ENCODE data around the gene B4GALT5. TPM values are rescaled to one million over a fixed set of nuclear protein-coding genes. Genes with fewer than 3 reads are reported as not detected.

B4GALT5 gene
- total and polyA plus RNA-seq, 4 experiments from 2014 or later, result 0.43 to 6.2 (median 4.0) TPM

DNA sequence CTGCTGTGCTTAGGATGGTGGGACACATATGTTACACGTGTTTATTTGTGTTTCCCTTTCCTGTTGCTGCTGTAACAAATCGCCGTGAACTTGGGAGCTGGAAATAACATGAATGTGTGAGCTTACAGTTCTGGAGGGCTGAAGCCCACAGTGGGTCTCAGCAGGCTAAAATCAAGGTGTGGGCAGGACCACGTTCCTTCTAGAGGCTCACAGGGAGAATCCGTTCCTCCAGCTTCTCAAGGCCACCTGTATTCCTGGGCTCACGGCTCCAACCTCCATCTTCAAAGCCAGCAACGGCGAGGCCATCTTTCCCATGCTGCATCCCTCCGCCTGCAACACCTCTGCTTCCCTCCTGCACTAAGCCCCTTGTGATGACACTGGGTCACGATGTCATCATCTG is 118.3 kb downstream of the B4GALT5 start:
- DNase-seq, result no peak
- Histone ChIP-seq H3K9me3 (ENCODE audit: control insufficient read depth in 1 of 2, low read length in 2 of 2) (no peaks in the 10 kb centered on the region), H3K4me3 (ENCODE audit: low read length in 2 of 2) (no peak overlapping the region), H3K27me3 (ENCODE audit: insufficient read depth, low read length) (no peaks in the 10 kb centered on the region), H3K36me3 (ENCODE audit: insufficient read depth, low read length) (no peaks in the 10 kb centered on the region), H3K4me1 (ENCODE audit: insufficient read depth, low read length) (peaks cover 40% of the 10 kb centered on the region), H3K27ac (ENCODE audit: low read depth, low read length) (no peak overlapping the region)
- intact Hi-C loops (cut with micrococcal nuclease), result no loop called here
- Mint-ChIP-seq H3K27me3 (no peaks in the 10 kb centered on the region), H3K27ac (peak overlapping the region in 5 of 7 donors; percentile 61 to 93 (median 70)), H3K4me3 (peak overlapping the region in 4 of 8 donors; percentile 52 to 65 (median 58)), H3K9me3 (peaks cover 0 to 1% (median 0%) of the 10 kb centered on the region in 8 donors), H3K36me3 (no peaks in the 10 kb centered on the region), H3K4me1 (peaks cover 44 to 65% (median 51%) of the 10 kb centered on the region in 4 donors)
- ChIA-PET CTCF (ENCODE audit: partially characterized antibody) (interaction anchor here (4.2 kb wide), 1 partner anchor 13 kb away, joined by 20 read pairs; no protein-coding TSS in a partner anchor), POLR2A (ENCODE audit: partially characterized antibody) (no interaction called here)

DNA sequence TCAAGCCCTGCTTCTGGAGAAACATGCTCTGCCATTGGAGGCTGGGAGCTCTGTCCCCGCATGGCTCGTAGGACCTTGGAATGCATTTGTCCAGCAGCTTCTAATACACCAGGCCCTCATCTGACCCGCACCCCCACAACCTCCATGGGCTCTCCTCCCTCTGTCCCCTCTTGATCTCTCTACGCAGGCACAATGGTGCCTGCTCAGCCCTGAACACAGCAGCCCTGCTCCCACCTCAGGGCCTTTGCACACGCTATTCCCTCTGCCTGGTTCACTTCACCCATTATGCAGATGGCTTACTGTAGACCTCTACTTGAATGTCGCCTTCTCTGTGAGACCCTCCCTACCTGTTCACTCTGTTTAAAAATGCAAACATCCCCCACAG is 118.8 kb downstream of the B4GALT5 start:
- POLR2A ChIA-PET (ENCODE audit: partially characterized antibody), result no interaction called here
- peaks cover 45 to 69% (median 53%) of the 10 kb centered on the region in 4 donors for H3K4me1 Mint-ChIP-seq

DNA sequence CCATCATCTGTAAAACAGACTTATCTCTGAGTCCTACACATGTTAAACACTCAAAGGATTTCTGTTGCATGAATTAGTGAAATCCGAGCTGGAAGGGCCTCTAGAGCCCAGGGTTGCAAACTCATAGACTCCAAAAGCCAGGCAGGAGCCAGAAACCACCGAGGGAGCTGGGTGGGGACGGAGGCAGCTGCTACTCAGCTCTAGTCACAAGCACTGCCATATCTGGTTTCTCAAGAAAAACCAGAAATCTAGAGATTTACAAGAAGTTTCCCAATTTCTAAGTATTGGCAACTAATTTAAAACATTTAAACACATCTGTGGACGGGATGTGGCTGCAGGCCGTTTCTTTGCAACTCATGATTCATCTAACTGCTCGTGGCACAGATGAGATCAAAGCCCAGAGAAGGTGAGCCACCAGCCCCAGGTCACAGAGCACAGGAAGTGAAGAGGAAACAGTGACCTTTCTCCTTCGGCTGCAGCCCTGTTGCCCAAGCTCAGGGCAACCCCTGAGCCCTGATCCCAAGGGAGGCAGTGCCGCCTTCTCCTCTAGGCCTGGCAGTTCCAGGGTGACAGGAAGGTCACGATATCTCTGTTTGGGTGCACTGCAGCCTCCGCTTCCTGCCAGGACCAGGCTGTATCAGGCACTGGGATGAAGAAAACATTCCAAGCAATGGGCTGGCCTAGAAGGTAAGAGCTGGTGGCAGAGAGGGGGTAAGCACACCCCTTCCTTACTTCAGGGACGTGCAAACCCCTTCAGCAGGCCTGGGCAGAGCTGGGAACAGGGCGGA is 119.3 kb downstream of the B4GALT5 start:
- DNase-seq, result peak in 1 of 5 donors; percentile 50
- Histone ChIP-seq H3K27ac (ENCODE audit: low read depth, low read length) (peak overlapping the region; percentile 17), H3K4me1 (ENCODE audit: insufficient read depth, low read length) (peaks cover 40% of the 10 kb centered on the region), H3K9me3 (ENCODE audit: control insufficient read depth in 1 of 2, low read length in 2 of 2) (no peaks in the 10 kb centered on the region), H3K4me3 (ENCODE audit: low read length in 2 of 2) (no peak overlapping the region), H3K27me3 (ENCODE audit: insufficient read depth, low read length) (no peaks in the 10 kb centered on the region), H3K36me3 (ENCODE audit: insufficient read depth, low read length) (no peaks in the 10 kb centered on the region)
- POLR2A ChIA-PET (ENCODE audit: partially characterized antibody), result no interaction called here
- Mint-ChIP-seq H3K9me3 (peaks cover 0 to 1% (median 0%) of the 10 kb centered on the region in 8 donors), H3K4me3 (peak overlapping the region; percentile 5 to 74 (median 62)), H3K27ac (peak overlapping the region in 6 of 7 donors; percentile 30 to 83 (median 74)), H3K36me3 (no peaks in the 10 kb centered on the region), H3K4me1 (peaks cover 45 to 69% (median 53%) of the 10 kb centered on the region in 4 donors), H3K27me3 (no peaks in the 10 kb centered on the region)
- CTCF ChIA-PET (ENCODE audit: partially characterized antibody), result interaction anchor here (1.0 to 4.2 kb wide), 3 partner anchors 14 to 56 kb away, joined by 3 to 20 read pairs (median 3); no protein-coding TSS in a partner anchor
- intact Hi-C loops (cut with micrococcal nuclease), result no loop called here

More for the DNA sequence above, 118.8 kb downstream of the B4GALT5 start:
- no peaks in the 10 kb centered on the region for H3K36me3 ChIP-seq (ENCODE audit: insufficient read depth, low read length)
- H3K27me3 Mint-ChIP-seq, result no peaks in the 10 kb centered on the region
- H3K9me3 Mint-ChIP-seq, result peaks cover 0 to 1% (median 0%) of the 10 kb centered on the region in 8 donors
- H3K4me3 ChIP-seq (ENCODE audit: low read length in 2 of 2), result no peak overlapping the region
- H3K27me3 ChIP-seq (ENCODE audit: insufficient read depth, low read length), result no peaks in the 10 kb centered on the region
- peak overlapping the region in 6 of 8 donors; percentile 5 to 65 (median 58) for H3K4me3 Mint-ChIP-seq
- H3K36me3 Mint-ChIP-seq, result no peaks in the 10 kb centered on the region
- no peak for DNase-seq
- intact Hi-C loops (cut with micrococcal nuclease), result no loop called here
- CTCF ChIA-PET (ENCODE audit: partially characterized antibody), result interaction anchor here (1.0 to 4.2 kb wide), 3 partner anchors 14 to 57 kb away, joined by 3 to 20 read pairs (median 3); no protein-coding TSS in a partner anchor
- no peak overlapping the region for H3K27ac ChIP-seq (ENCODE audit: low read depth, low read length)
- H3K4me1 ChIP-seq (ENCODE audit: insufficient read depth, low read length), result peaks cover 40% of the 10 kb centered on the region
- no peaks in the 10 kb centered on the region for H3K9me3 ChIP-seq (ENCODE audit: control insufficient read depth in 1 of 2, low read length in 2 of 2)
- H3K27ac Mint-ChIP-seq, result peak overlapping the region in 5 of 7 donors; percentile 61 to 82 (median 66)

DNA sequence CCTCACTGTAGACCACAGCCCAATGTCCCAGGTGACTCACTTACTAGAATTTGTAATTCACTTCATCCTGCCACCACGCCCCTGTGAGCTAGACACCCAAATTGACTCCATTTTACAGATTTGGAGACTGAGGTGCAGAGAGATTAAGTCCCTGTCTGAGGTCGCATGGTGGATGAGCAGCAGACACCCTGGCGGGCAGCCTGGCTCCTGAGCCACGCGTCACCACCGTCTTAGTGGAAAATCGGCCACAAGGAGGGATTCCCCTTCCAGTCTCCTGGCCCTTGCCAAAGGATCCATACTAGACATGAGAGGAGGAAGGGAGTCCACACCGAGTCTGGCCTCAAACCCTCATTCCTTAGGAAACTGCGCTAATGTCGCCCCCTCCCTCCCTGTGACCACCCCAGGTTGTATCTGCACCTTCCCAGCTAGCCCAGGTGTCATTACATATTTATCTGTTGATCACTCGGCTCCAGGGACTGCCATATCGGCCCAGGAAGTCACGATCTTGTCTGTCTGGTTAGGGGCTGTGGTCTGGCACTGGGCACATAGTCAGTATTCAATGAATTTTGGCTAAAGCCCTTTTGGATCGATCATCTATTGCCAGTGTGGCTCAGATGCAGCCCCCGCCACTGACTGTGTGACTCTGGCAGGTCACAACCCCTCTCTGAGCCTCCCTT is 120.1 kb downstream of the B4GALT5 start:
- Histone ChIP-seq H3K9me3 (ENCODE audit: control insufficient read depth in 1 of 2, low read length in 2 of 2) (no peaks in the 10 kb centered on the region), H3K27me3 (ENCODE audit: insufficient read depth, low read length) (no peaks in the 10 kb centered on the region), H3K36me3 (ENCODE audit: insufficient read depth, low read length) (no peaks in the 10 kb centered on the region), H3K27ac (ENCODE audit: low read depth, low read length) (no peak overlapping the region), H3K4me3 (ENCODE audit: low read length in 2 of 2) (no peak overlapping the region), H3K4me1 (ENCODE audit: insufficient read depth, low read length) (peaks cover 40% of the 10 kb centered on the region)
- peak overlapping the region in 7 of 8 donors; percentile 17 to 74 (median 61) for H3K4me3 Mint-ChIP-seq
- POLR2A ChIA-PET (ENCODE audit: partially characterized antibody), result no interaction called here
- no peaks in the 10 kb centered on the region for H3K36me3 Mint-ChIP-seq
- peaks cover 0 to 1% (median 0%) of the 10 kb centered on the region in 8 donors for H3K9me3 Mint-ChIP-seq
- CTCF ChIA-PET (ENCODE audit: partially characterized antibody), result interaction anchor here (1.0 to 4.2 kb wide), 3 partner anchors 15 to 55 kb away, joined by 3 to 20 read pairs (median 3); no protein-coding TSS in a partner anchor
- intact Hi-C loops (cut with micrococcal nuclease), result no loop called here
- H3K27ac Mint-ChIP-seq, result peak overlapping the region; percentile 30 to 85 (median 64)
- no peak for DNase-seq
- peaks cover 45 to 69% (median 53%) of the 10 kb centered on the region in 4 donors for H3K4me1 Mint-ChIP-seq
- no peaks in the 10 kb centered on the region for H3K27me3 Mint-ChIP-seq

DNA sequence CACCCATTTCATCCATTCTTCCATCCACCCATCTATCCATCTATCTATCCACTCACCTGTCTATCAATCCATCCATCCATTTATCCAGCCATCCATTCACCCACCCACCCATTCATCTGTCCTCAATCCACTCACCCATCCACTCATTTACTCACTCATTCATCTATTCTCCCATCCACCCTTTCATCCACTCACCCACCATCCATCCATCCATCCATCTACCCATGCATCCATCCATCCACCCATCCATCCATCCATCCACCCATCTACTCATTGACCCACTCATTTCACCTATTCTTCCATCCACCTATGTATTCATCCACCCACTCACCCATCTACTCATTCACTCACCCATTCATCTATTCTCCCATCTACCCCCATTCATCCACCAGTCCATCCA is 121.6 kb downstream of the B4GALT5 start:
- Mint-ChIP-seq H3K27ac (peak overlapping the region in 2 of 7 donors; percentile 23 to 30), H3K27me3 (peaks cover 0 to 1% of the 10 kb centered on the region in 2 donors), H3K4me3 (peak overlapping the region in 1 of 8 donors; percentile 14), H3K36me3 (no peaks in the 10 kb centered on the region), H3K4me1 (peaks cover 44 to 64% (median 50%) of the 10 kb centered on the region in 4 donors), H3K9me3 (peaks cover 0 to 1% (median 0%) of the 10 kb centered on the region in 8 donors)
- Histone ChIP-seq H3K27me3 (ENCODE audit: insufficient read depth, low read length) (no peaks in the 10 kb centered on the region), H3K4me1 (ENCODE audit: insufficient read depth, low read length) (peaks cover 40% of the 10 kb centered on the region), H3K9me3 (ENCODE audit: control insufficient read depth in 1 of 2, low read length in 2 of 2) (no peaks in the 10 kb centered on the region), H3K27ac (ENCODE audit: low read depth, low read length) (no peak overlapping the region), H3K36me3 (ENCODE audit: insufficient read depth, low read length) (no peaks in the 10 kb centered on the region), H3K4me3 (ENCODE audit: low read length in 2 of 2) (no peak overlapping the region)
- DNase-seq, result no peak
- CTCF ChIA-PET (ENCODE audit: partially characterized antibody), result interaction anchor here (0.6 kb wide), 1 partner anchor 43 kb away, joined by 3 read pairs; no protein-coding TSS in a partner anchor
- intact Hi-C loops (cut with micrococcal nuclease), result no loop called here
- POLR2A ChIA-PET (ENCODE audit: partially characterized antibody), result no interaction called here

DNA sequence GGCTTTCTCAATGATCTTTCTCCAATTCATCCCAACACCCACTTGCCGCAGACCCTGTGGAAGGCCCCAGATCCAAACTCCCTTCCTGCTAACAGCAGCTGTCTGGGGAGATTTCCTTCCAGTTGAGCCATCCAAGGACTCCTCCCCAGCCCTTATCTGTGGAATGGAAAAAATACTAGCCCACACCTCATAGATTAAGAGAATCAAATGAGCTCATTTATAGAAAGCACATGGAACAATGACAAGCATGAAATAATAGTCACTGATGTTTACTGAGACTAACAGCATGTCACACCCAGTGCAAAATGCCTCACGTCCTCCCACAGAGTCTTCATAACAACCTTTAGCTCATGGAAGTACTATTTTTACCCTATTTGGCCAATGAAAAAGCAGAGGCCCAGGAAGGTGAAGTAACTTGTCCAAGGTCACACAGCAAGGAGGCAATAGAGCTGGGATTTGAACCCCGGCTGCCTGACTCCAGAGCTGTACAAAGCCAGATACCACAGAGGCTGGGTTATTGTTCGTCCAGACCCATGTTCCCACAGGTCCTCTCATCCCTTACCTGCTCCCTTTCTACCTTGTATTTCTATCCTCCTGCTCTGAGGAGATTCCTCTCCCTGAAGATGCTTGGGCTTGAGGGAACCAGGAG is 122.3 kb downstream of the B4GALT5 start:
- Mint-ChIP-seq H3K9me3 (no peaks in the 10 kb centered on the region), H3K4me1 (peaks cover 42 to 60% (median 48%) of the 10 kb centered on the region in 4 donors), H3K4me3 (no peak overlapping the region), H3K27ac (peak overlapping the region in 1 of 7 donors; percentile 52), H3K36me3 (no peaks in the 10 kb centered on the region), H3K27me3 (peaks cover 0 to 1% of the 10 kb centered on the region in 2 donors)
- intact Hi-C loops (cut with micrococcal nuclease), result no loop called here
- Histone ChIP-seq H3K27me3 (ENCODE audit: insufficient read depth, low read length) (no peaks in the 10 kb centered on the region), H3K36me3 (ENCODE audit: insufficient read depth, low read length) (no peaks in the 10 kb centered on the region), H3K4me3 (ENCODE audit: low read length in 2 of 2) (no peak overlapping the region), H3K27ac (ENCODE audit: low read depth, low read length) (no peak overlapping the region), H3K9me3 (ENCODE audit: control insufficient read depth in 1 of 2, low read length in 2 of 2) (no peaks in the 10 kb centered on the region), H3K4me1 (ENCODE audit: insufficient read depth, low read length) (peaks cover 38% of the 10 kb centered on the region)
- POLR2A ChIA-PET (ENCODE audit: partially characterized antibody), result no interaction called here
- CTCF ChIA-PET (ENCODE audit: partially characterized antibody), result interaction anchor here (0.9 kb wide), 1 partner anchor 17 kb away, joined by 3 read pairs; no protein-coding TSS in a partner anchor
- DNase-seq, result no peak
